Fibroblast of gingiva (primary cell): ENCODE results near the gene XXYLT1.
"Not testable (repeated sequence)": the region's sequence is repeated elsewhere in the genome, so short reads cannot be mapped to it uniquely, and the experiment has no call there.

Experiments used
- DNase-seq: peaks from one replicate; pipeline ENCODE4 v3.0.0-alpha.2; 2011; ENCODE audit warnings: low read depth

XXYLT1 gene

DNA sequence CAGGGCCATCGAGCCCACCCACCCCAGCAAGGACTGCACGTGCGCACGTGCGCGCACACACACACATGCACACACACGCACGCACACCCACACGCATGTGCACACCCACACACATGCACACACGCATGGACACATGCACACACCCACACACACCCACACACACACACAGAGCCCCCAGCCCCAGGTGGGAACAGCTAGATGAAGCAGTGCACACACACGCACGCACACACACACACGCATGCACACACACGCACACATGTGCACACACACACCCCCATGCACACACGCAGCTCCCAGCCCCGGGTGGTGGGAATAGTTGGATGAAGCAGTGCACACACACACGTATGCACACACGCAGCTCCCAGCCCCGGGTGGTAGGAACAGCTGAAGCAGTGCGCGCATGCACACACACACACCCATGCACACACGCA is 158.6 kb downstream of the XXYLT1 start:
- no peak for DNase-seq

GRCh38 chr3:195111766-195112165 is 159.2 kb downstream of the XXYLT1 start:
- no peak for DNase-seq

- no peak for DNase-seq
These were observed 159.6 kb downstream of the XXYLT1 start for GRCh38 chr3:195111319-195111705.

- DNase-seq: no peak
These were observed 160.2 kb downstream of the XXYLT1 start for GRCh38 chr3:195110647-195111318.

DNA sequence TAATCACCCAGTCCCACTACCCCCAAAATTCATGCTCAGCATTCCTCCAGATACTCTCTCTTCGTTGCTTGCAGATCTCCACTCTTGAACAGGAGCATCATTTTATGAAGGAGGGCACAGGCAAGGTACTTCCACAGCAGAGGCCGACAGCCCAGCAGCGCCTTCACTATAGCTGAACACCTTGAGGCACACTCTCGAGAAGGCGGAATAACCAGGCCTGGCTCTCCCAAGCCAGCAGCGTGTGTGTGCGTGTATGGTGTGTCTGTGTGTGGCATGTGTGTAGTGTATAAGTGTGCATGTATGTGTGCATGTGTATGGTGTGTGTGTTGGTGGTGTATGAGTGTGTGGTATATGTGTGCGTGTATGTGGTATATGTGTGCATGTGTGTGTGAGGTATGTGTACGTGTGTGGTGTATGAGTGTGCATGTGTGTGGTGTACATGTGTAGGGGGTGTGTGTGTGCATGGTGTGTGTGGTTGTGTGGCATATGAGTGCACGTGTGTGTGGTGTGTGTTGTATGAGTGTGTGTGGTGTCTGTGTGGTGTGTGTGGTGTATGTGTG is 161.8 kb downstream of the XXYLT1 start:
- DNase-seq: no peak

DNA sequence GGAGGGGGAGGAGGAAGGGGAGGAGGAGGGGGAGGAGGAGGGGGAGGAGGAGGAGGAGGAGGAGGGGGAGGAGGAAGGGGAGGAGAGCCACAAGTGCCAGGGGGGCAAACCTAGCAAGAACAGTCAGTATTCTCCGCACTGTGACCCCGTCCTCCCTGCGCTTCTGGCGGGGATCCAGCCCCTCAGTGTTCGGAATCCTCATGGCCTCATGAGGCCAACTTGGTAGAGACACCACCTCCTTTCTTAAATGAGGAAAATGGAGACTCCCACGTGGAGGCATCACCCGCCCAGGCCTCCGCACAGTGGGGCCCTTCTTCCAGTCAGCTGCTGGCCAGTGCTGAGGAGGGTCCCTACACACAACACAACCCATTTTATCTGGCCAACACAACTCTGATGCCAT is 163.4 kb downstream of the XXYLT1 start:
- DNase-seq: no peak

- DNase-seq: not testable (repeated sequence)
These were observed 163.9 kb downstream of the XXYLT1 start for GRCh38 chr3:195107031-195107430.

- peak; percentile 46 for DNase-seq
These were observed 164.5 kb downstream of the XXYLT1 start for GRCh38 chr3:195106418-195106906.

DNA sequence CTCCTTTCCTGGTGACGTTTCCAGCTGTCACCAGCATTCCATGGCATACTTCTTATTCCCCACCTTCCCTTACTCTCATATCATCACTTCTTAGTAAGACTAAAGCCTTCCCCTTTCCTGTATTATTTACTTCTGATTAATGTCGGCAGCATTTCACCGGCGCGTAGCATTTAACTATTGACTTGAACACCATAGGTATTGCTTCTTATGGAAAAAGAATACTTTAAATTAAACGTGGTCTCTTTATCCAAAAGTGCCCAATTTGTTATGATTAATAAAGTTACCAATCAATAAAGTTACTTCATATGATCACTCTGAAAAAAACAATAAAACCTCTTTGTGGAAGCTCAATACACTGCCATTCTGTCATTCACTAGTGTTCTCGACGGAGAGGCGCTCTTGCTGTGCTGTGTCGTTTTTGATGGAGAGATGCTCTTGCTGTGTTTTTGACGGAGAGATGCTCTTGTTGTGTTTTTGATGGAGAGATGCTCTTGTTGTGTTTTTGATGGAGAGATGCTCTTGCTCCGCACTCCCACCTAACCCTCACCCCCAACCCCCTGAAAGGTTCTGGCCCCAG is 165.0 kb downstream of the XXYLT1 start:
- DNase-seq: no peak

DNA sequence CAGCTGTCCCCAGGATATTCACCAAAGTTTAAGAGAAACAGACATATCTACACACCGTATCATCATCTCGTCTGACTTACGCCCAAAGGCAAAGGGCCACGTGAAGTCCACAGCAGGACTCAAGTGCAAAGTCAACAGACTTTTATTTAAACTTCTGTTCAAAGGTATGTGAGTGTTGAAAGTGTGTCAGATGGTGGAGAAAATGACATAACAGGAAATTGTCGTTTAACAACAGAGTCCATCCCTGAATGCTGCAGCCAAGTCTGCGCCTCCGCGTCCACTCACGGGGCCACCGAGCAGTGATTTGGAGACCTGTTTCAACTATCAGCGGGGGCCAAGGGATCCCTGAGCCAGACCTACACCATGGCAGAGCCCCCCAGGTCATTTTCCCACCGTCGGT is 165.6 kb downstream of the XXYLT1 start:
- DNase-seq: no peak

DNA sequence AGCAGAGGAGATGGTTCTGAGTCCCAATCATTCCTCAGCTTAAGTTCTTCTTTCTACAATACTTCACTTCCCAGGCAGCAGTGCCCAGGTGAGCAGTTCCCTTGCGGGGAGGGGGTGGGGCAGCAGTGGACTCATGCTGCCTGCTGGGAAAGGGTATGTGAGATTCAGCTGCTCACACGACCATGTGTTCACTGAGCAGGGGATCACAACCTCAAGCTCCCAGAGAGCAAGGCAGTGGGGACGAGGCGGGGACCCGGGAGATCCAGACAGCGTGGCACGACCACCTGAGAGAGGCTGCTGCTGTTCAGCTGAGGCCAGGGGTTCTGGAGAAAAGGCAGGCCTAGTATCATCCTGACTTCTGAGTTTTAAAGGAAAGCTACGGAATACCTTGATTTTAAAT is 166.6 kb downstream of the XXYLT1 start:
- DNase-seq: no peak

DNA sequence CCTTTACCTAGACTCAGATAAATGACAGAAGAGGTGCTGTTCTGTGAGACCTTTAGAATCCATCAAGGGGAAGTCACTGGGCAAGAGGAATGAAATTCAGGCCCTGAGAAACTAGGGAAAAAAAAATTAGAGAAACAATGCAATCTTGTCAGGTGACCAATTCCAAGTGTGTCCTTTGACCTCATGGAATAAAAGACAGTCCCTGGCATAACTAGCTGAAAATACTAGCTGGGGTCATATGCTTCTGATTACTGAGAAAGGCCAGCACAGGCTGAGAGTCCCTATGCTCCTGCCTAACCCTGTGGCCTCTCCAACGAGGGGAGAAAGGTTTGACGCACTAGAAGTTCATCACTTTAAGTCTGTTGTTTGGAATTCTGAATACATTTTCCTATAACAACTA is 167.3 kb downstream of the XXYLT1 start:
- DNase-seq: peak; percentile 57

- peak; percentile 80 for DNase-seq
These were observed 168.1 kb downstream of the XXYLT1 start for GRCh38 chr3:195102609-195103467.

GRCh38 chr3:195101927-195102608 is 168.9 kb downstream of the XXYLT1 start:
- DNase-seq: no peak

GRCh38 chr3:195101001-195101583 is 169.9 kb downstream of the XXYLT1 start:
- no peak for DNase-seq

DNA sequence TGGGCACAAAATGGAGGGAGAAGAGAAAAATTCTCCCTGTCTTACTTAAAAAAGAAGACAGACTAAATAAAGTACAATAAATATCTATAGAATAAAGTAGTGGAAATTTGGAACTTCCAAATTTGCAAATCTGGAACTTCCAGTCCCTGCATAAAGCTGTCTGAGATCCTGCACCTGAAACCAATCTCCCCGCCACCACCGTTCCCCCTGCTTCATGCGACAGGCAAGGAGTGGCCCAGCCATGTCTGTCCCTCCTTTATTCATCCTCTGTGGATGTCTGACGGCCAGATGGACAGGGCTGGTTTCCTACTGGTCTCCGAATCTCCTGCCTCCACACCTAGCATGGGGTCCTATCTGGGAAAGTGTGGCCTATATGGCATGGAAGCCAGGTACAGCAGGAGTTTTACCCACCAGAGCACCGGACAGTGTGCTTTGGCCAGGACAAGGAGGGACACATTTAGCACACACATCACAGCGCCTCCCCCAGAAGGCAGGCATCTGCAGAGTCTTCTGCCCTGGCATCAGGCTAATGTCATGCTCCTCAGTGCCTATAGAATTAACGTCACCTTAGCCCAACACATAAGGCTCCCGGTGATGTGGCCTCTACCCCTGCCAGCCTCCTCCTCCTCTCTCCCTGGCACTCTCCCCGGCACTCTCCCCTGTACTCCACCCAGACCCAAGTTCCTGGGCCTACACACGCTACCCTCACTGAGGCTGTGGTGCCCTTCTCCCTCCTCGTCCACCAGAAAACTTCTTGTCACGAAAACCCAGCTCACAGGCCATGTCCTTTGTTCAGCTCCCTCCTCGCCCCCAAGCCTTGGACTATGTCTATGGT is 170.8 kb downstream of the XXYLT1 start:
- no peak for DNase-seq

DNA sequence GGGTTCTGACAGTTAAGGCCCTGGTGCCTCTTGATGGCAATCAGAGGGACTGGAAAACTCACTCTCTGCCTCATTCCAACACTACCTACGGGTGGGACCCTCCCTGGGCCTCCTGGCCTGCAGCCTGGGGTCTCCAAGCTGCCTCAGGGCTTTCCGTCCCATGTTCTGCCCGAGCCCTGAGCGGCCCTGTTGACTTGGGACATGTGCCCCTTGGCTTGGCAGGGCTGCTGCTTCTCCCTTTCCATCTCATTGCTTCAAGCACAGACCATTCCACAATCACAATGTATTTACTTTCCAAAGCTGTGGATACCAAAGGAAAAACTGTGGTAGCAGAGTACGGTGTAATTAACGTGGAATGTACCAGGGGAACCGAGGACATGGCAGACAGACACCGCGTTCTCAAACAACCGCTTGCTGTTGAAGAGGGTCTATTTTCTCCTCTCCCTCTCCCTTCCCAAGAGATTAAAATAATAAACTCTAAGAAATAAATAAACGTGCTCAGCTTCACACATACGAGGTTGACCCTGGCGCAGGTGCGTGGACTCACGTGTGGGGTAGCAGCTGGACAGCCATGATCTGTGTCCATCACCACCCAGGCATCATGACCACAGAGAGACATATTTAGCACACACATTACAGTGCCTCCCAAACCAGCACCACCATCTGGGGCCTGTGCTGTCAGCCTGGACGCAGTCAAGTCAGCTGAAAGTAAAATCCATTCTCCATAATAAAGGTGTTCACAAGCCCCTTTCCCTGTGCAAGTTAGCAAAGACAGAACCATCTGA is 172.0 kb downstream of the XXYLT1 start:
- no peak for DNase-seq

- DNase-seq: no peak
These were observed 173.4 kb downstream of the XXYLT1 start for GRCh38 chr3:195097331-195098255.
